HEK293T (cell line): ENCODE results near the gene CPA1.

Experiments
- BHLHE40 ChIP-seq: fragments of 450-650 bp; IDR thresholded peaks from 2 replicates; pipeline ENCODE4 v1.6.1; 2016; ENCODE audit warnings: mild to moderate bottlenecking, moderate library complexity, borderline replicate concordance
- CTBP1 ChIP-seq: fragments of 450-650 bp; IDR thresholded peaks from 2 replicates; pipeline ENCODE4 v1.6.1; 2016; ENCODE audit warnings: borderline replicate concordance
- ELF4 ChIP-seq: fragments of 450-650 bp; IDR thresholded peaks from 2 replicates; pipeline ENCODE4 v1.6.1; 2017; ENCODE audit warnings: antibody characterized with exemption
- FOXA1 ChIP-seq: fragments of 450-650 bp; IDR thresholded peaks from 2 replicates; pipeline ENCODE4 v1.6.1; 2016; ENCODE audit warnings: mild to moderate bottlenecking
- FOXK2 ChIP-seq: fragments of 450-650 bp; IDR thresholded peaks from 2 replicates; pipeline ENCODE4 v1.6.1; 2016; ENCODE audit warnings: mild to moderate bottlenecking
- FOXM1 ChIP-seq: fragments of 450-650 bp; IDR thresholded peaks from 2 replicates; pipeline ENCODE4 v1.6.1; 2017; ENCODE audit warnings: mild to moderate bottlenecking, borderline replicate concordance
- L3MBTL2 ChIP-seq: fragments of 450-650 bp; conservative IDR thresholded peaks from 2 replicates; pipeline ENCODE4 v1.6.1; 2016; ENCODE audit warnings: mild to moderate bottlenecking
- NFRKB ChIP-seq: fragments of 450-650 bp; IDR thresholded peaks from 2 replicates; pipeline ENCODE4 v1.6.1; 2016; ENCODE audit warnings: mild to moderate bottlenecking, moderate library complexity
- PKNOX1 ChIP-seq: fragments of 450-650 bp; IDR thresholded peaks from 2 replicates; pipeline ENCODE4 v1.6.1; 2016
- SP1 ChIP-seq: fragments of 450-650 bp; IDR thresholded peaks from 2 replicates; pipeline ENCODE4 v1.6.1; 2017
- SUZ12 ChIP-seq: fragments of 450-650 bp; IDR thresholded peaks from 2 replicates; pipeline ENCODE4 v1.6.1; 2016; ENCODE audit warnings: mild to moderate bottlenecking
- TARDBP ChIP-seq: fragments of 450-650 bp; IDR thresholded peaks from 2 replicates; pipeline ENCODE4 v1.6.1; 2016

GRCh38 chr7:130342701-130343380 lies 37.5 kb upstream of the CPA1 start:
- no peak for TF ChIP-seq SP1
- TF ChIP-seq FOXA1 = no peak
- TF ChIP-seq ELF4 = no peak
- no peak for TF ChIP-seq CTBP1
- TF ChIP-seq SUZ12 = no peak
- no peak for TF ChIP-seq BHLHE40
- no peak for TF ChIP-seq TARDBP
- TF ChIP-seq L3MBTL2 = no peak
- no peak for TF ChIP-seq FOXK2
- TF ChIP-seq FOXM1 = no peak
- TF ChIP-seq NFRKB = no peak
- no peak for TF ChIP-seq PKNOX1
